K562 (cell line): ENCODE data around the gene VARS1. TPM values are rescaled to one million over a fixed set of nuclear protein-coding genes. Genes with fewer than 3 reads are reported as not detected.

Source experiments
- C11orf30 ChIP-seq: fragments of 450-650 bp; IDR thresholded peaks from 2 replicates; pipeline ENCODE4 v1.6.1; 2016; ENCODE audit warnings: low read depth, mild to moderate bottlenecking
- ELF2 ChIP-seq: fragments of 250-450 bp; sonication (Bioruptor Pico); IDR thresholded peaks from 2 replicates; pipeline ENCODE4 v1.5.0; 2021; ENCODE audit warnings: mild to moderate bottlenecking
- FOXK1 ChIP-seq: sonication (generic); formaldehyde crosslinking; IDR thresholded peaks from 2 replicates; pipeline ENCODE4 v1.8.0; 2022; ENCODE audit warnings: missing genetic modification reagents, mild to moderate bottlenecking, borderline replicate concordance
- HIVEP1 ChIP-seq: fragments of 250-450 bp; sonication (Bioruptor Pico); IDR thresholded peaks from 2 replicates; pipeline ENCODE4 v1.4.0; 2020; ENCODE audit warnings: mild to moderate bottlenecking
- HOXB6 ChIP-seq: fragments of 250-450 bp; sonication (Bioruptor Pico); IDR thresholded peaks from 2 replicates; pipeline ENCODE4 v1.5.1; 2022; ENCODE audit warnings: mild to moderate bottlenecking, borderline replicate concordance
- IRF9 ChIP-seq: fragments of 450-650 bp; IDR thresholded peaks from 2 replicates; pipeline ENCODE4 v1.6.1; 2016; ENCODE audit warnings: missing biosample characterization, missing genetic modification characterization
- MCM7 ChIP-seq, 2 experiments: fragments of 450-650 bp; IDR thresholded peaks; 2 replicates each; pipeline ENCODE4 v1.6.1; 2016 to 2018
- MTF1 ChIP-seq: fragments of 250-450 bp; sonication (Bioruptor Pico); IDR thresholded peaks from 2 replicates; pipeline ENCODE4 v1.9.0; 2021; ENCODE audit warnings: moderate library complexity, mild to moderate bottlenecking, inconsistent platforms, borderline replicate concordance
- PURB ChIP-seq: sonication (generic); formaldehyde crosslinking; IDR thresholded peaks from 2 replicates; pipeline ENCODE4 v1.9.0; 2021; ENCODE audit warnings: low read depth, mild to moderate bottlenecking, missing genetic modification reagents
- RBBP5 ChIP-seq: fragments of 200-600 bp; sonication (generic); IDR thresholded peaks from 2 replicates; pipeline ENCODE4 v1.6.1; 2012; ENCODE audit warnings: borderline replicate concordance, mild to moderate bottlenecking, low read length, control low read depth, inconsistent platforms; ENCODE audit not compliant: insufficient read depth, poor library complexity, severe bottlenecking
- RBM14 ChIP-seq: fragments of 200-400 bp; formaldehyde crosslinking; IDR thresholded peaks from 2 replicates; pipeline ENCODE4 v1.6.1; 2018; ENCODE audit warnings: low read depth, mild to moderate bottlenecking, low read length, moderate library complexity, borderline replicate concordance; ENCODE audit not compliant: insufficient read depth
- RBM22 ChIP-seq: fragments of 200-400 bp; formaldehyde crosslinking; IDR thresholded peaks from 2 replicates; pipeline ENCODE4 v1.6.1; 2018; ENCODE audit warnings: low read length, low read depth; ENCODE audit not compliant: poor library complexity, severe bottlenecking
- TBP ChIP-seq: optimal IDR thresholded peaks from 2 replicates; pipeline ENCODE3; 2011; ENCODE audit warnings: low read depth, low read length, improper control_type of control experiment
- ZFX ChIP-seq: sonication (generic); formaldehyde crosslinking; IDR thresholded peaks from 2 replicates; pipeline ENCODE4 v1.8.0; 2022; ENCODE audit warnings: mild to moderate bottlenecking, missing genetic modification reagents, moderate library complexity
- ZKSCAN3 ChIP-seq: fragments of 250-450 bp; sonication (Bioruptor Pico); IDR thresholded peaks from 2 replicates; pipeline ENCODE4 v1.4.0; 2020
- ZNF232 ChIP-seq: sonication (generic); formaldehyde crosslinking; IDR thresholded peaks from 2 replicates; pipeline ENCODE4 v1.8.0; 2022; ENCODE audit warnings: mild to moderate bottlenecking, missing genetic modification reagents
- ZNF41 ChIP-seq: fragments of 250-450 bp; sonication (Bioruptor Pico); conservative IDR thresholded peaks from 2 replicates; pipeline ENCODE4 v1.4.0; 2020; ENCODE audit warnings: mild to moderate bottlenecking
- ZNF444 ChIP-seq: fragments of 250-450 bp; sonication (Bioruptor Pico); IDR thresholded peaks from 2 replicates; pipeline ENCODE4 v1.4.0; 2020; ENCODE audit warnings: mild to moderate bottlenecking, moderate library complexity
- ZNF586 ChIP-seq: fragments of 450-650 bp; formaldehyde crosslinking; conservative IDR thresholded peaks from 2 replicates; pipeline ENCODE4 v1.4.0; 2020; ENCODE audit warnings: mild to moderate bottlenecking, moderate library complexity
- ZNF79 ChIP-seq: fragments of 250-450 bp; sonication (Bioruptor Pico); IDR thresholded peaks from 2 replicates; pipeline ENCODE4 v1.4.0; 2020; ENCODE audit warnings: low read depth, mild to moderate bottlenecking, moderate library complexity
- polyA plus RNA-seq, 8 experiments: library from polyadenylated mRNA; depleted of rRNA in 4 of 8; stranded (reverse) in 5 of 8; unstranded in 3 of 8; fragments of >200 nt; fragmentation: Nextera tagmentation in 2 of 8; fragmentation: Illumina TruSeq in 1 of 8; extraction: Ambion mirVana in 2 of 8; extraction: Trizol in 1 of 8; gene quantifications; 2 replicates each; pipeline versions ENCODE4 v1.2.1 to v1.2.3, GENCODE V29; 2011 to 2014; ENCODE audit warnings: inconsistent platforms in 1 of 8, missing spikeins in 1 of 8
- total RNA-seq, 7 experiments: library from RNA; depleted of rRNA in 6 of 7; stranded (reverse); fragments of >200 nt in 6 of 7; fragmentation: Illumina TruSeq in 2 of 7; extraction: Trizol in 2 of 7; gene quantifications; 2 replicates each; pipeline versions ENCODE4 v1.2.1 to v1.2.3, GENCODE V29; 2011 to 2021; ENCODE audit warnings: low replicate concordance in 1 of 7

VARS1 gene
- total and polyA plus RNA-seq, 9 of the 15 experiments (the other 6 are each of a cell fraction or from before 2014, with no cell fraction given): 2.9 to 488 (median 130) TPM

- TF ChIP-seq FOXK1: peak; percentile 92
- no peak for TF ChIP-seq ZNF444 (CRISPR knock-in tag)
- peak; percentile 70 for TF ChIP-seq RBM22
- 0 out of 2 replicates have a peak, but pooled peaks have one; percentile 53 for TF ChIP-seq ZNF586 (CRISPR knock-in tag)
- TF ChIP-seq ZFX (CRISPR knock-in tag): peak; percentile 61; the same call in 1 of the 2 replicates
- no peak for TF ChIP-seq PURB (CRISPR knock-in tag)
- no peak for TF ChIP-seq MTF1 (CRISPR knock-in tag)
- TF ChIP-seq HIVEP1 (CRISPR knock-in tag): peak; percentile 76; the same call in 1 of the 2 replicates
- TF ChIP-seq ZNF41 (CRISPR knock-in tag): 0 out of 2 replicates have a peak, but pooled peaks have one; percentile 37
- no peak for TF ChIP-seq ZKSCAN3 (CRISPR knock-in tag)
- TF ChIP-seq C11orf30: no peak
- no peak for TF ChIP-seq IRF9
- no peak for TF ChIP-seq ZNF232 (CRISPR knock-in tag)
- peak; percentile 67 for TF ChIP-seq TBP
- TF ChIP-seq RBM14: 0 out of 2 replicates have a peak, but pooled peaks have one; percentile 26
- no peak for TF ChIP-seq HOXB6
- TF ChIP-seq ELF2 (CRISPR knock-in tag): peak; percentile 69
- no peak for TF ChIP-seq MCM7 (IDR thresholded peaks at IDR 0.05)
- no peak for TF ChIP-seq ZNF79
- peak; percentile 83 for TF ChIP-seq RBBP5
Observed at GRCh38 chr6:31776989-31777666, 18.4 kb downstream of the VARS1 start, which contains the start of gene VWA7 (continued).
